ENCODE data around the gene PAQR5. TPM values are rescaled to one million over a fixed set of nuclear protein-coding genes. Genes with fewer than 3 reads are reported as not detected.

Gene PAQR5
- total RNA-seq, 1 donor from 2014 or later, result 1.2 TPM

DNA sequence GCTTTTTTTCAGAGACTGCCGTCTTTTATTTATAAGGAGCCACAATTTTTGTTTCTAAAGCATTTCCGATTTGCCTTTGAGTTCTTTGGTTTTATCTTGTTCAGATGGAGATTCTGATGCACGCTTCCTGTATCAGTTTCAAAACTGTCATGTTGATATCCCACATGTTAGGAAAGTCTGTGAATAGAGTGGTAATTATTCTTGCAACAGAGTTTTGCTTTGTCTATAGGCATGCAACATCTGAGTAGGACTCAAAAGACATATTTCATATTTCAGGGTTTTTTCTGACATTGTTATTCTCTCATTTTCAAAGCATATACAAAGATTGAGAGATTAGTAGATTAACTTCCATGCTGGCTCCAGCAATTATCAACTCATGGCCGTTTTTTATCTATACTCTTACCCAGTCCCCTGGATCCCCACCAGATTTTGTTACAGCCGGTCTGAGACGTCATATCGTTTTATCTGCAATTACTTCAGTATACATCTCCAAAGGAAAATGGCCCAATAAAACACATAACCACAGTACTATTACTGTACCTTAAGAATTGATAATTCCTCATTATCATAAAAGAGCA, 22.4 kb downstream of the PAQR5 start:
- Histone ChIP-seq H3K9me3 (ENCODE audit: insufficient read depth, low read depth, low read length) (no peaks in the 10 kb centered on the region), H4K20me1 (ENCODE audit: insufficient read depth, low read length) (no peaks in the 10 kb centered on the region), H3K4me3 (ENCODE audit: insufficient read depth, low read depth, low read length) (no peak overlapping the region), H3K79me2 (ENCODE audit: insufficient read depth, low read length) (no peaks in the 10 kb centered on the region), H3K27me3 (ENCODE audit: insufficient read depth, low read length) (peaks cover 11% of the 10 kb centered on the region), H3K4me2 (ENCODE audit: low read length) (no peak overlapping the region), H3K4me1 (ENCODE audit: insufficient read depth, low read length) (no peaks in the 10 kb centered on the region), H2AFZ (ENCODE audit: low read depth, low read length) (no peak overlapping the region), H3K9ac (ENCODE audit: low read length) (no peak overlapping the region), H3K27ac (ENCODE audit: low read depth, low read length) (no peak overlapping the region), H3K36me3 (ENCODE audit: insufficient read depth, low read length) (no peaks in the 10 kb centered on the region)
- Mint-ChIP-seq H3K9me3 (ENCODE audit: unreplicated experiment) (peaks cover 2% of the 10 kb centered on the region), H3K27me3 (ENCODE audit: low read depth, unreplicated experiment) (peaks cover 17% of the 10 kb centered on the region), H3K4me3 (ENCODE audit: unreplicated experiment) (no peak overlapping the region), H3K36me3 (ENCODE audit: low read depth, unreplicated experiment) (peaks cover 2% of the 10 kb centered on the region), H3K27ac (ENCODE audit: unreplicated experiment) (no peak overlapping the region), H3K4me1 (ENCODE audit: low read depth, unreplicated experiment) (no peaks in the 10 kb centered on the region)
- no peak for DNase-seq (ENCODE audit: low read depth)
- TF ChIP-seq, protein P1, sequence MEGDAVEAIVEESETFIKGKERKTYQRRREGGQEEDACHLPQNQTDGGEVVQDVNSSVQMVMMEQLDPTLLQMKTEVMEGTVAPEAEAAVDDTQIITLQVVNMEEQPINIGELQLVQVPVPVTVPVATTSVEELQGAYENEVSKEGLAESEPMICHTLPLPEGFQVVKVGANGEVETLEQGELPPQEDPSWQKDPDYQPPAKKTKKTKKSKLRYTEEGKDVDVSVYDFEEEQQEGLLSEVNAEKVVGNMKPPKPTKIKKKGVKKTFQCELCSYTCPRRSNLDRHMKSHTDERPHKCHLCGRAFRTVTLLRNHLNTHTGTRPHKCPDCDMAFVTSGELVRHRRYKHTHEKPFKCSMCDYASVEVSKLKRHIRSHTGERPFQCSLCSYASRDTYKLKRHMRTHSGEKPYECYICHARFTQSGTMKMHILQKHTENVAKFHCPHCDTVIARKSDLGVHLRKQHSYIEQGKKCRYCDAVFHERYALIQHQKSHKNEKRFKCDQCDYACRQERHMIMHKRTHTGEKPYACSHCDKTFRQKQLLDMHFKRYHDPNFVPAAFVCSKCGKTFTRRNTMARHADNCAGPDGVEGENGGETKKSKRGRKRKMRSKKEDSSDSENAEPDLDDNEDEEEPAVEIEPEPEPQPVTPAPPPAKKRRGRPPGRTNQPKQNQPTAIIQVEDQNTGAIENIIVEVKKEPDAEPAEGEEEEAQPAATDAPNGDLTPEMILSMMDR (IDR thresholded peaks at IDR 0.05; ENCODE audit: insufficient read depth, low read depth, low read length), result no peak
- no peak for TF ChIP-seq EZH2 (IDR thresholded peaks at IDR 0.05; ENCODE audit: insufficient read depth, low read length)
- FAIRE-seq, result no peak

DNA sequence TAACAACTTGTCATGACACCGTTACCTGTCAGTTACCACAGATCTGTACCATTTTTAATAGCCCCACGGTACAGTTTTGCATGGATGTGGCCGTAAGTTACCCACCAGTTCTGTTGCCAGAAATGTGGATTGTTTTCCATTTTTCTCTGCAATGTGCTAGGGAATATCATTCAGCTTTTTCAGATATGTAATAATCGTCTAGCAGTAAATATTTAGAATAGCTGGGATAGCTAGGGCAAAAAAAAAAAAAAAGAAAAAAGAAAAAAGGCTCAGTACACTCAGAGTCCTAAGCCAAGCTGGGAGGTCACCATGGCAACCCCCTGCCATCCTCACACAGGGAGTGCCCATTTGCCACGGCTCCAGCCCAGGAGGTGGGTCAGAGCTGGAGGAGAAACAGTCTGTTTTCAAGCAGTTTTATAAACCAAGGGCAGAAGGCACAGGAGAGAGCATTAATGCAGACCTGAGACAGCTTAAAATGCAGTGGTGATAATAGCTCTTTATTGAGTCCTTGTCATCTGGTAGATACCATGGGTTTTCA, 25.2 kb downstream of the PAQR5 start:
- H3K27ac ChIP-seq (ENCODE audit: low read depth, low read length), result no peak overlapping the region
- H3K27ac Mint-ChIP-seq (ENCODE audit: unreplicated experiment), result no peak overlapping the region
- H2AFZ ChIP-seq (ENCODE audit: low read depth, low read length), result no peak overlapping the region
- H3K4me1 Mint-ChIP-seq (ENCODE audit: low read depth, unreplicated experiment), result no peaks in the 10 kb centered on the region
- H3K36me3 Mint-ChIP-seq (ENCODE audit: low read depth, unreplicated experiment), result peaks cover 2% of the 10 kb centered on the region
- H3K79me2 ChIP-seq (ENCODE audit: insufficient read depth, low read length), result no peaks in the 10 kb centered on the region
- FAIRE-seq (no peak), DNase-seq (ENCODE audit: low read depth) (no peak)
- no peaks in the 10 kb centered on the region for H3K4me1 ChIP-seq (ENCODE audit: insufficient read depth, low read length)
- no peaks in the 10 kb centered on the region for H4K20me1 ChIP-seq (ENCODE audit: insufficient read depth, low read length)
- no peaks in the 10 kb centered on the region for H3K9me3 ChIP-seq (ENCODE audit: insufficient read depth, low read depth, low read length)
- H3K27me3 Mint-ChIP-seq (ENCODE audit: low read depth, unreplicated experiment), result peaks cover 13% of the 10 kb centered on the region
- no peak for TF ChIP-seq EZH2 (IDR thresholded peaks at IDR 0.05; ENCODE audit: insufficient read depth, low read length)
- TF ChIP-seq, protein P1 (IDR thresholded peaks at IDR 0.05; ENCODE audit: insufficient read depth, low read depth, low read length), result no peak
- no peak overlapping the region for H3K9ac ChIP-seq (ENCODE audit: low read length)
- H3K4me2 ChIP-seq (ENCODE audit: low read length), result no peak overlapping the region
- H3K36me3 ChIP-seq (ENCODE audit: insufficient read depth, low read length), result no peaks in the 10 kb centered on the region
- peaks cover 11% of the 10 kb centered on the region for H3K27me3 ChIP-seq (ENCODE audit: insufficient read depth, low read length)
- H3K4me3 Mint-ChIP-seq (ENCODE audit: unreplicated experiment), result no peak overlapping the region
- no peak overlapping the region for H3K4me3 ChIP-seq (ENCODE audit: insufficient read depth, low read depth, low read length)
- no peaks in the 10 kb centered on the region for H3K9me3 Mint-ChIP-seq (ENCODE audit: unreplicated experiment)

DNA sequence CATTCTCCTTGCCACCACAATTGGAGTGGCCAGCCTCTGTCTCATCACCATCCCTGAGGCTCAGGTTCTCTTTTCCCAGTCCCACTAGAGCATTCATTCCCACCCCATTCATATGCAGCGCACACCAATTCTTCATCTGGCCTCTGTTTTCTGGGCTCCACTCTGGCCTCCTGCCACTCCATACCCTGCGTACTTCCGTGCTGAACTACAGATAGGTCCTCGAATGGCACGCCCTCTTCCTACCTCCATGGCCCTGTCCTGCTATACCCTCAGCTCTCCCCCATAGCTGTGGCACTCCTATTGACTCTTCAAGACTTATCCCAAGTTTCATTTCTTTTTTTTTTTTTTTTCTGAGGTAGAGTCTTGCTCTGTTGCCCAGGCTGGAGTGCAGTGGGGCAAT, 25.9 kb downstream of the PAQR5 start:
- Histone ChIP-seq H2AFZ (ENCODE audit: low read depth, low read length) (no peak overlapping the region), H3K9ac (ENCODE audit: low read length) (no peak overlapping the region), H3K4me3 (ENCODE audit: insufficient read depth, low read depth, low read length) (no peak overlapping the region), H3K4me1 (ENCODE audit: insufficient read depth, low read length) (no peaks in the 10 kb centered on the region), H3K27me3 (ENCODE audit: insufficient read depth, low read length) (peaks cover 11% of the 10 kb centered on the region), H3K36me3 (ENCODE audit: insufficient read depth, low read length) (no peaks in the 10 kb centered on the region), H3K4me2 (ENCODE audit: low read length) (no peak overlapping the region), H3K27ac (ENCODE audit: low read depth, low read length) (no peak overlapping the region), H3K9me3 (ENCODE audit: insufficient read depth, low read depth, low read length) (no peaks in the 10 kb centered on the region), H4K20me1 (ENCODE audit: insufficient read depth, low read length) (no peaks in the 10 kb centered on the region), H3K79me2 (ENCODE audit: insufficient read depth, low read length) (no peaks in the 10 kb centered on the region)
- Mint-ChIP-seq H3K4me3 (ENCODE audit: unreplicated experiment) (no peak overlapping the region), H3K4me1 (ENCODE audit: low read depth, unreplicated experiment) (no peaks in the 10 kb centered on the region), H3K9me3 (ENCODE audit: unreplicated experiment) (no peaks in the 10 kb centered on the region), H3K27ac (ENCODE audit: unreplicated experiment) (no peak overlapping the region), H3K36me3 (ENCODE audit: low read depth, unreplicated experiment) (peaks cover 2% of the 10 kb centered on the region), H3K27me3 (ENCODE audit: low read depth, unreplicated experiment) (peaks cover 13% of the 10 kb centered on the region)
- TF ChIP-seq EZH2 (IDR thresholded peaks at IDR 0.05; ENCODE audit: insufficient read depth, low read length), result no peak
- DNase-seq (ENCODE audit: low read depth) (no peak), FAIRE-seq (no peak)

Data from astrocyte (in vitro differentiated cells and primary cell).